ENCODE data around the gene HOXB2.

HOXB2 gene

GRCh38 chr17:48545022-48545375 lies at the start of gene HOXB2:
Gene HOXB2 (minus strand): TSS chr17:48545109. CDS start chr17:48544911, 198 bp downstream.
- peak; percentile 67 for DNase-seq

- DNase-seq = peak; percentile 98
Observed at GRCh38 chr17:48593840-48594537, 49.1 kb upstream of the HOXB2 start.

DNA sequence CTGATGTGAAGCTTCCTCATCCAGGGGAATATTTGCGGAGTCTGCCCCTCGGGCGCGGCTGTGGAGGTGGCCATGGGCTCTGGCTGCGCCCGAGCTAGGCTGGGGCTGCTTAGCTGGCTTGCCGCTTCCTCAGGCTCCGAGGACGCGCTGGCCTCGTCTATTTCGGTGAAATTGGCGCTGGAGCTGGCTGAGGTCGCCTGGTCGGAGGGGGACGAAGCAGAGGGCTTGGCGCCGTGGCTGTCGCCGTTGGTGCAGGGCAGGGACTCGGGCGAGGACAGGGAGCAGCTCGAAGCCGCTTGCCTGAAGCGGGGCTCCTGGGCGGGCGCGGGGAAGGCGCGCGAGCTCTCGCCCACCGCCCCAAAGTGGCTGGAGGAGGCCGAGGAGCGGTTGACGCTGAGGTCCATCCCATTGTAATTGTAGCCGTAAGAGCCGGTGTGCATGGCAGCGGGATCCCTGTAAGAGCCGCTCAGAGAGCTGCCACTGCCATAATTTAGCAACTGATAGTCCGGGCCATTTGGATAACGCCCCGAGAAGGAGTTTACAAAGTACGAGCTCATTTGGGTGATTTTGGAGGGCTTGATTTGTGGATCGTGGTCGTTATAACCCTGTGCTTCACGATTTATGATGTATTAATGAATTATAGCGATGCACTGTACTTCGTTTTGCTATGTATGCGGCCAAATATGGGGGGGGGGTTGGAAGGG lies 48.4 kb upstream of the HOXB2 start, which contains the start of gene HOXB5:
TSS of gene HOXB5 (minus strand) at position 654 of the 704 bp plus-strand sequence. CDS start at position 557, 97 bp downstream.
- peak; percentile 85 for DNase-seq

- DNase-seq = no peak
Observed at GRCh38 chr17:48592577-48592976, 47.7 kb upstream of the HOXB2 start.

DNA sequence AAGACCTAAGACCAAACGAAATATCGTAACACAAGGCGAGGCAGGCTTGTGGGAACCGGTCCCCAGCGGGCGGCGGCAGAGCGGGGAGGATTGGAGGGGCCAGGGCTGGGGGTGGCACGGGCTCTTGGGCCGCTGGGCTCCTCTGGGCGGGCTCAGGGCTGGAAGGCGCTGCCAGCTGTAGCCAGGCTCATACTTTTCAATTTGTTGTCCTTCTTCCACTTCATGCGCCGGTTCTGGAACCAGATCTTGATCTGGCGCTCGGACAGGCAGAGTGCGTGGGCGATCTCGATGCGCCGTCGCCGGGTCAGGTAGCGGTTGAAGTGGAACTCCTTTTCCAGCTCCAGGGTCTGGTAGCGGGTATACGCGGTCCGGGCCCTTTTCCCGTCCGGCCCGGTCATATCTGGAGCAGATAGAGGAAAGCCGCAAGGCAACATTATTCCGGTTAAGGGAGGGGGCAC lies 47.2 kb upstream of the HOXB2 start:
- DNase-seq = peak; percentile 71

DNA sequence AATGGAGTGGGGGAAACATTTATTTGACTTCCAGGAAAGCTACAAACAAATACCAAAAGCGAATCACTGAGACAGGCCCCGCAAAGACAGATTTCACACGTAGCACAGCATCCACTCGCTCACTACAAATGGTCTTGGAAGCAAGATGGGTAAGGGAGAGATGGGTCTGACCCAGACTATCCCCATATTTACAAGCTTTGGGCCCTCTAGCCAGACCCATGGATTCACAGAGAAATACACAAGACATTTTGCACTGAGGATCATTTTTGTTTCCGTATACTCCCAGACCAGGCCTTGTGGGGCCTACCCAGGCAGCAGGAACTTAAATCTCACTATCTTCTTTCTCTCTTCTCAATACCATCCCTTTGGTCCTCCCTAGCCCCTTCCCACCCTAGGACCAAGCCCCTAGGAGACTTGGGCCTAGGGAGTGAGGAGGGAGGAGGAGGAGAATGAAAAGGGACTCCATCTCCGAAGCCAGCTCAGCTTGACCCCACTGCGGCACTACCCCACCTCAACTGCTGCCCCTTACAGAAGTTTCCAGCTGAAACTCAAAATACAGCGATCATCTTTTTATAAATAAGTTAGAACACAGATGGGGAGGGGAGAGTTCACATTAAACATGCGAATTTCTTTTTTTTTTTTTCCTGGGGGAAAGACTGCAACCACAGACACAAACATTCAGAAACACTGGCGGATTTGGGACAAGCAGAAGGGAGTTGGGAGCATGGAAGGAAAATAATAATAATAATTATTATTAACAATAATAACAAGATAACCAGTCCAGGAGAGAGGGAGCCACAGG lies 46.5 kb upstream of the HOXB2 start:
- DNase-seq = no peak

DNA sequence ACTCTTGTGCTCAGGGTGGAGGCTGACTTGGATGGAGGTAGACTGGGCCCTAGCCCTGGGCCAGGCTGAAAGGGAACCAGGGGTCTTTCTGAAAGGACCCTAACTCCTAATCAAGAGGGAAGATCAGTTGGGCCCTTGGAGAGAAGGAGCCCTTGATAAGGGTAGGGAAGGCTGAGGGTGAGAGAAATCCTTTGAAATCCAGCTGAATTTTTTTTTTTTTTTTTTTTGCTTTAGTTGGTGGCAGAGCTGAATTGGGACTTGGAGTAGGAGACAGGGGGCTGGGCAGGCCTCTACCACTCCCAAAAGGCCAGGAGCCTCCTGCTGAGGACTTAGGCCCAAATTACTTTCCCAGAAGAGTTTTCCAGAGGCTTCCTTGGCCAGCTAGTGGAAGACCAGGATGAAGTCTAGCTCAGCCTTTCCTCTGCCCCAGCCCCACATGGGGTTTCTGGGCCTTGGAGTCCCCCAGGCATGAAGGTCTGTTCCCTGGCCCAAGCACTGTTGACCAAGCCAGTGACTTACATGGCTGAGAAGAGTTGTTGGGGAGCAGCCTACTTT lies 45.8 kb upstream of the HOXB2 start:
- peak; percentile 58 for DNase-seq

DNA sequence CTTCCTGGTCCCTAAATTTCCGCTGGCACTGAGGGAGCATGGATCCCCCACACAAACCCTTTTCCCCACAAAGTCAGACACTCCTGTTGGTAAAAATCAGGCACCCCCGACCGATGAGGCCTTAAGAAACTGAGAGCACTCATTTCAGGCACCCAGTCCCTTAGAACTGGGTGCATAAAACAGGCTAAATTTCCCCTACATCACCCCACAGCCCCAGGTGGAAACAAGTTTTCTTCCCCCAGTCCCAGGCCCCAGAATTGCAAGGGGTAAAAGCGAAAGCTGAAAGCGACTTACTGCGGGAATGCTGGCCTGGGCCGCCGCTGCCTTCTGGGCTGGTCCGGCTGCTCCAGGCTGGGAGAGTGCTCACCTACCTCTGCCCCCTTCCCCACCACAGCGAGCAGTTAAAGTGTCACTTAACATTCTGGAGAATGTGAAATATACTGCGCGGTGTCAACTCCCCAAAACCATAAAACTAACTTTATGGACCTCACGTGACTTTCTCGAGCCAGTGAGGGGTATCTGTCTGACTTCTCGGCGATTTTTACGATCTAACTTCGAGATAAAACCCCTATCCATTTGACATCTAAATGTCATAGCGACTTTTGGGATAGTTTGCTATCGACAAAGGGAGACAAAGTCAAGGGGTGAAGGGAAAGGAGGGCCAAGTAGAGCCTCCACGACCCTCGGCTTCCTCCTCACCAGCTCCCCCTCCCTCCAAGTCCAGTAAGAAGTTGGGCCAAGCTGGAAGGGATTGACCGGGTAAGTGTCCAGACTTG lies 45.1 kb upstream of the HOXB2 start, which contains the start of gene HOXB3:
TSS of gene HOXB3 (minus strand) at position 411 of the 776 bp plus-strand sequence. CDS start 37,767 bp downstream, outside the sequence.
- peak; percentile 84 for DNase-seq

GRCh38 chr17:48589060-48589830 lies 44.3 kb upstream of the HOXB2 start:
- DNase-seq = no peak

DNA sequence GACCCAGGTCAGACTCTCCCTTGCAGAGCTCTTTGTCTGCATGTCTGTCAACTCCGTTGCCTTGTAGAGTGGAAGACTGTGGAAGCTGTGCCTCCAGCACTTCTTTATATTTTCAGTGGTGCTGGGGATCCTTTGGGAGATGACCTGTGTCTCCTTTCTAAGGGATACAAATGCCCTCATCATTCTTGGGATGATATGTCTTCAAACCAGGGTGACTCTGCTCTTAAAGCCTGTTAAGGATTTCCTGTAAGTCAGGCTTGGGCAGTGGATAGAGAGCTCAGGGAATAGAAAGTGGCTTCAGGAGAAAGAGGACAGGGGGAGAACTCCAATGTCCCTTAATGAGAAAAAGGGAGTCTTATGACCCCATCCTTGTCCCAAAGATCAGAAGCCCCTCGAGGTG lies 43.6 kb upstream of the HOXB2 start:
- no peak for DNase-seq

DNA sequence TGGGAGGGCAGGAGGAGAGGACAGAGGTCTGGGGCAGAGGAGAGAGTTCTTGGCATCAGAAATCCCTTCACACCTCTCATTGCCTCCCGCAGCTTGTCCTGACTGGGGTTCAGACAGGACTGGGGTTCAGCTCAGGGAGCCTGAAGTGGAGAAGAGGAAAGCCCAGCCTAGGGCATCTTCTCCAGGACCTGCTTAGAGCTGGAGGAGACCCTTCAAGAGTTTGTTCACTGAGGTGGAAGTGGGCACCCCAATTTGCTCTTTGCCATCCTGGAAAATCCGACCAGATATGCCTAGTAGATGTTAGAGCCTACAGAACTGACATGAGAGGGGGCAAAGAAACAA lies 43.1 kb upstream of the HOXB2 start:
- DNase-seq = no peak

- DNase-seq = no peak
Observed at GRCh38 chr17:48587276-48588073, 42.6 kb upstream of the HOXB2 start.

DNA sequence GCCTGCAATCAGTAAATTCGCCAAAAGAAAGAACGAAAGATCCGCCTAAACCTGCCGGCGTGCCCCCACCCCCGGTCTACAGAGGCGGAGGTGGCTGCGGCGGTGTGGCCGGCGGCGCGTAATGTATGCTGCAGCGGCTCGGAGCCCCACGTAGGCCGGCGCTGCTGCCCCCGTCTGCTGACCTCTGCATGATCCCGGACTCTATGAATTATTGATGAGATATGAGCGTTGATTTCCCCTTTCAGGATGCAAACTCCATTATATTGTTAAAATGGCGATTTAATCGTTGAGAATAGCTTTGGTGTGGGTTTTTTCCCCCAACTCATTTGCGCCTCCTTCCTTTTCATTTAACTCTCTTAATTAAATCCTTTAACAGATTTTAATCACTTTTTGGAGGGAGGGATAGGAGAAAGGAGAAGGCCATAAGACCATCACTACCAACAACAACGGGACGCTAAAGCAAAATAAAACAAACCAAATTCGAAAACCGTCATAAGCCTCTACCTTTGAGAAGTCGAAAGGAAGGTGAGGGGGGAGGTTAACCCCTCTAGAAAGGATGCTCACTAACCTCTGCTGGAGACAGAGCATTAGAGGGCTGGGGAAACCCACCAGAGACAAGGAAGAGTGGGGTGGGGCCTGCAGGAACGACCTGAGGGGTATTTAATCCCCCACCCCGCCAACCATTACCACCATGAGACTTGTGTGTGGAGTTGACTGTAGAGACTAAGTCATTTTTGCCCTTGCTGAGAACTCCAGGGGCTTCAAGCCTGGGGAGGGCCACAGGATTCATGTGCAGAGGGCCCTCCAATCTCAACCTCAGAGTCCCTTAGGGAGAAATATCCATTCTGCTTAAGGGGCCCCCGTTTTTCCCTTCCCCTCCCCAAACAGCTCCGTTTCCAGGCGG lies 41.7 kb upstream of the HOXB2 start:
- no peak for DNase-seq

GRCh38 chr17:48584223-48584741 lies 39.4 kb upstream of the HOXB2 start:
- no peak for DNase-seq

DNA sequence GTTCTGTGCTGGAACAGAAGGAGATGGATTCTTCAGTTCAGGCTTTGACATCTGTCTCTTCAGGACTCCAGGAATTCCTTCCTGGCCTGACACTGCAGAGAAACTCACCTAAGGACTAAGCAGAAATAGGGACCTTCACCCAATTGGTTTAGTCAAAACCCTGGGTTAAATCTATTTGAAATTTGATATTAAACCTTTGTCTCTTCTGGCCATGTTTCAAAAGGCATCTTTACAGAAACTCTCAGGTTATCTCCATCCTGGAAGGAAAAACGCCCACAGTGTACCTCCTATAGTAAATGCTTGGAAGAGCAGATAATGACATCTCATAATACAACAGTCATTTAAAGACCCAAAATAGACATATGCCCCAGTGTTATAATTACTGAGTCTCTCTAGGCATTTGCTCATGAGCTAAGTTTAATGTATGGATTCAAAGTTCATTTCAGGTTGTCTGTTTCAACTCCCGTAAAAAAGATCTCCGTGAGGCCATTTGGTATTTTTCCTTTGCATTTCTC lies 38.9 kb upstream of the HOXB2 start:
- no peak for DNase-seq

DNA sequence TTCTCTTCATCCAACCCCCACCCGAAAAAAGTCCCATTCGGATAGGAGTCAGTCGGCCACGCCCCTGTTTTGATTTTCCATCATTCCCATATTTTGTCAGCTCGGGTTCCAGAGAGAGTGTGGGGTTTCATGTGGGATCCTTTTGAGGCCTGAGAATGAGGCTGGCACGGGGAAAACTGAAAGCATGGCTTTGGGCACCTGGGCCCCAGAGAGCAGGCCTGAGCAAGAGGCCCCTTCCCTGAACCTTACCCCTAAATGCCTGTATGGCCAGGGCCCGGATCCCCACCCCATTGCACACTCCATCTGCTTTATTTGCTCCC lies 37.8 kb upstream of the HOXB2 start:
- DNase-seq = no peak

- DNase-seq = no peak
Observed at GRCh38 chr17:48579760-48580554, 35.0 kb upstream of the HOXB2 start.

DNA sequence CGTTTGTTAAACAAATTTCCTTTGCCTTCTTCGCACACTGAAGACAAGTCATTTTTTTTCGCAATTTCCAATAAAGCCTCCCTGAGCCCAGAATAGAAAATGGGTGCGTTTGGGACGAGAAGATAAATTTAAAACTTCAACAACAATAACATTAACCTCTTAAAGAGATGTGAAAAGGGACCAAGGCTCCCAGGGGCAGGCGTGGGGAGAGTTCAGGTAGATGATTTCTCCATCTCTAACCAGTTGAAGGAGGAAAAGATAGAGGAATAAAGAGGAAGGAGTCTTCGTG lies 34.5 kb upstream of the HOXB2 start:
- no peak for DNase-seq
